ENCODE data around the gene SCARB1. TPM values are rescaled to one million over a fixed set of nuclear protein-coding genes. Genes with fewer than 3 reads are reported as not detected.

The SCARB1 gene
- total RNA-seq, 1 donor from 2014 or later: 16.9 TPM

GRCh38 chr12:124743479-124744272 lies 120.0 kb downstream of the SCARB1 start:
- Mint-ChIP-seq H3K9me3 (ENCODE audit: unreplicated experiment) (no peaks in the 10 kb centered on the region), H3K4me1 (ENCODE audit: unreplicated experiment) (peaks cover 24% of the 10 kb centered on the region), H3K27me3 (ENCODE audit: unreplicated experiment) (peaks cover 11% of the 10 kb centered on the region), H3K4me3 (ENCODE audit: unreplicated experiment) (no peak overlapping the region), H3K36me3 (ENCODE audit: low read depth, unreplicated experiment) (peaks cover 4% of the 10 kb centered on the region), H3K27ac (ENCODE audit: unreplicated experiment) (no peak overlapping the region)
- DNase-seq (ENCODE audit: low spot score): no peak
- no peak for TF ChIP-seq CTCF (IDR thresholded peaks at IDR 0.05; ENCODE audit: unreplicated experiment)

GRCh38 chr12:124742678-124743077 lies 121.0 kb downstream of the SCARB1 start:
- no peak overlapping the region for H3K27ac Mint-ChIP-seq (ENCODE audit: unreplicated experiment)
- no peaks in the 10 kb centered on the region for H3K9me3 Mint-ChIP-seq (ENCODE audit: unreplicated experiment)
- H3K27me3 Mint-ChIP-seq (ENCODE audit: unreplicated experiment): peaks cover 11% of the 10 kb centered on the region
- no peak for DNase-seq (ENCODE audit: low spot score)
- H3K36me3 Mint-ChIP-seq (ENCODE audit: low read depth, unreplicated experiment): peaks cover 4% of the 10 kb centered on the region
- TF ChIP-seq CTCF (IDR thresholded peaks at IDR 0.05; ENCODE audit: unreplicated experiment): no peak
- H3K4me1 Mint-ChIP-seq (ENCODE audit: unreplicated experiment): peaks cover 24% of the 10 kb centered on the region
- no peak overlapping the region for H3K4me3 Mint-ChIP-seq (ENCODE audit: unreplicated experiment)

GRCh38 chr12:124742111-124742510 lies 121.6 kb downstream of the SCARB1 start:
- TF ChIP-seq CTCF (IDR thresholded peaks at IDR 0.05; ENCODE audit: unreplicated experiment): no peak
- H3K4me3 Mint-ChIP-seq (ENCODE audit: unreplicated experiment): no peak overlapping the region
- no peak overlapping the region for H3K27ac Mint-ChIP-seq (ENCODE audit: unreplicated experiment)
- peaks cover 27% of the 10 kb centered on the region for H3K4me1 Mint-ChIP-seq (ENCODE audit: unreplicated experiment)
- peaks cover 4% of the 10 kb centered on the region for H3K36me3 Mint-ChIP-seq (ENCODE audit: low read depth, unreplicated experiment)
- no peaks in the 10 kb centered on the region for H3K9me3 Mint-ChIP-seq (ENCODE audit: unreplicated experiment)
- no peak for DNase-seq (ENCODE audit: low spot score)
- peaks cover 9% of the 10 kb centered on the region for H3K27me3 Mint-ChIP-seq (ENCODE audit: unreplicated experiment)

- H3K9me3 Mint-ChIP-seq (ENCODE audit: unreplicated experiment): no peaks in the 10 kb centered on the region
- peaks cover 9% of the 10 kb centered on the region for H3K27me3 Mint-ChIP-seq (ENCODE audit: unreplicated experiment)
- H3K27ac Mint-ChIP-seq (ENCODE audit: unreplicated experiment): no peak overlapping the region
- peaks cover 4% of the 10 kb centered on the region for H3K36me3 Mint-ChIP-seq (ENCODE audit: low read depth, unreplicated experiment)
- no peak for TF ChIP-seq CTCF (IDR thresholded peaks at IDR 0.05; ENCODE audit: unreplicated experiment)
- H3K4me3 Mint-ChIP-seq (ENCODE audit: unreplicated experiment): no peak overlapping the region
- H3K4me1 Mint-ChIP-seq (ENCODE audit: unreplicated experiment): peaks cover 24% of the 10 kb centered on the region
- no peak for DNase-seq (ENCODE audit: low spot score)
Observed at GRCh38 chr12:124741211-124741610, 122.5 kb downstream of the SCARB1 start.

- peaks cover 21% of the 10 kb centered on the region for H3K4me1 Mint-ChIP-seq (ENCODE audit: unreplicated experiment)
- H3K9me3 Mint-ChIP-seq (ENCODE audit: unreplicated experiment): no peaks in the 10 kb centered on the region
- peaks cover 9% of the 10 kb centered on the region for H3K27me3 Mint-ChIP-seq (ENCODE audit: unreplicated experiment)
- no peak overlapping the region for H3K4me3 Mint-ChIP-seq (ENCODE audit: unreplicated experiment)
- TF ChIP-seq CTCF (IDR thresholded peaks at IDR 0.05; ENCODE audit: unreplicated experiment): no peak
- peaks cover 4% of the 10 kb centered on the region for H3K36me3 Mint-ChIP-seq (ENCODE audit: low read depth, unreplicated experiment)
- no peak overlapping the region for H3K27ac Mint-ChIP-seq (ENCODE audit: unreplicated experiment)
- no peak for DNase-seq (ENCODE audit: low spot score)
Observed at GRCh38 chr12:124740691-124741137, 123.0 kb downstream of the SCARB1 start.

Data from endothelial cell (in vitro differentiated cells).